Measurements from ENCODE around the gene LMF2.

- TF ChIP-seq EZH2 (IDR thresholded peaks at IDR 0.05; ENCODE audit: low read depth) (no peak), CTCF (conservative IDR thresholded peaks at IDR 0.05) (no peak)
Measured at GRCh38 chr22:50506611-50507420, 686 bp downstream of the LMF2 start.
